ENCODE measurements around the gene SASS6.
"Not testable (repeated sequence)": the region's sequence is repeated elsewhere in the genome, so short reads cannot be mapped to it uniquely, and the experiment has no call there.

- not testable (repeated sequence) for TF ChIP-seq POLR2AphosphoS5 (IDR thresholded peaks at IDR 0.05; ENCODE audit: insufficient read depth, low read depth, low read length); CTCF (IDR thresholded peaks at IDR 0.05; ENCODE audit: extremely low read depth in 1 of 2, insufficient read depth in 1 of 2, low read depth in 1 of 2, low read length in 2 of 2); EZH2 (IDR thresholded peaks at IDR 0.05; ENCODE audit: borderline replicate concordance, low read depth, low read length, severe bottlenecking); POLR2A (IDR thresholded peaks at IDR 0.05; ENCODE audit: low read depth, low read length); JUN (IDR thresholded peaks at IDR 0.05; ENCODE audit: borderline replicate concordance, insufficient read depth, insufficient read length, low read depth)
These were observed 85.5 kb downstream of the SASS6 start for GRCh38 chr1:100047235-100047708.
